Muscle of arm (tissue), 12 donors: ENCODE results near the gene BCAS3. TPM values are rescaled to one million over a fixed set of nuclear protein-coding genes. Genes with fewer than 3 reads are reported as not detected.

Experiments used
- DNase-seq: peaks from one replicate; pipeline ENCODE4 v3.0.0-alpha.2; 2013
- polyA plus RNA-seq, 12 donors: library from polyadenylated mRNA; unstranded; fragments of 120-200 nt; gene quantifications; one replicate each; pipeline ENCODE4 v1.2.1, GENCODE V29; 2013; ENCODE audit not compliant: insufficient read length in 12 of 12

The BCAS3 gene
- polyA plus RNA-seq, 12 donors: 8.1 to 23.8 (median 11.4) TPM; not detected in 1

DNA sequence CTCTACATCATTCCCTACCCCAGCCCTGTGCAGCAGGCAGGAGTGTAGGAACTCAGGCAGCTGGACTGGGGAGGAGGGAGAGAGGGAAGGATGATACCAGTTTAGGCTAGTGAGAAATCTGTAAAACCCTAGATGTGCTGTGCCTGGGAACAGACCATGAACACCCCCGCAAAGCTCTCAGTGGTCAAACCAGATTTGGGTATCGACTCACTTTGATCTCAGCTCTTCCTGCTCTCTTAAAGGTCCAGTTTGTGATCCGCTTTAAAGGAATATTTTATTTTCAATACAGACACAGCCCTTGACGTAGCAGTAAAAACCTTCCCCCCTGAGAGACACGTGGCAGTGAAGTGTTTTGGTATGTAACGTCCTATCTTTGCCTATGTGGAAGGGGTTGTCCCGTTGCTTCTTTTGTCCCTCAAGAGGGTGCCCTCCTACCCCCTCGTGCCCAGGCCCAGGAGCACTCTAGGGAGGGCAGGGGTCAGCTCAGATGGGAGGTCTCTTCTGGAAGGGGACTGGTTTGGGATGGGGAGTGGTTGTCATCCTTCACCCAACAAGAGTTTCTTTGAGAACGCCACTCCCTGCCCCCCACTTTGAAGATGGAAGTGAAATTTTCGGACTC lies 702.7 kb downstream of the BCAS3 start:
- DNase-seq: no peak

DNA sequence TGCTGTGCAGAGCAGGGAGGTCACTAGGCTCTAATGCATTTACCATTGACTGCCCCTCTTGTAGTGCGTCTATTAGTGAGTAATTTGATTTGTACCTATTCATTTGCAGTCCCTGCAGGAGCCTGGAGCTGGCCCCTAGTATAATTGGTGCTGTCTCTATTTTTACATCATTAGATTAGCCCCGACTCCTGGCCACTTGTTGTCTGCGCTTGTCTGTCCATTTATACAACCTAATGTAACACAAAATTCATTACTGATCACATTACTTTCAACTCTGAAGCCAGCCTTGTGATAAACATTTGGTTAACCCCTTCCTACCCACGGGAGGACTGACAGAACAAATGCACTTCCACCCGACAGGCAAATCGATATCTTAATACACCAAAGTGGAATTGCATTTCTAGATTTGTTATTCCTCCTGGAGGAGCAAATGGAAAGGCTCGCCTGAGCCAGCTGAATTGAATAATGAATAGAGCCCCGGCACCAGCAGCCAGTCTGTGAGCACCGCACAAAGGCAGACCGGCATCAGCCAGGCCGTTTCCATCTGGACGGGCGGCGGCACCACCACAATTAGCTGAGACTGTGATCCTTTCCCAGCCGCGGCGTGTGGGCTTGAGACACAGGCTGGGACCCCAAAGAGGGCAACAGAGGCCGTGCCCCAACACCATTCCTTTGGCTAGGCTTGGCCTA lies 703.3 kb downstream of the BCAS3 start:
- no peak for DNase-seq

DNA sequence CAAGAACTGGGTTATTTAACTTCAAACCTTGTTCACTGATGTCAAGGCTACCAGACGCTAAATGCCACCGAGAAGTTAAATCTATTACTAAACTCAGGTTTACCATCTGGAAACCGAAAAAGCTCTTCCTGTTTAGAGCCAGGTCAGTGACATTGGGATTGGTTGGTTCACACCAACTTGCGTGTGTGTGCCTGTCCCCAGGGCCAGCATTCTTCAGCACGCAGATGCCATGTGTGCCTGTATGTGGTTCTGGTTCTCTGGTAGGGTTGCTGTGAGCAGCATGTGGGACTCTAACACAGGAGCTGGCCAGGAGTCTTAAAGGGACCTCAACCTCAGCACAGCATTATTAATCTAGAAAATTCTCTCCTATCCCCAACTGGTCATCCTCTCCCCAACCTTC lies 703.9 kb downstream of the BCAS3 start:
- no peak for DNase-seq

DNA sequence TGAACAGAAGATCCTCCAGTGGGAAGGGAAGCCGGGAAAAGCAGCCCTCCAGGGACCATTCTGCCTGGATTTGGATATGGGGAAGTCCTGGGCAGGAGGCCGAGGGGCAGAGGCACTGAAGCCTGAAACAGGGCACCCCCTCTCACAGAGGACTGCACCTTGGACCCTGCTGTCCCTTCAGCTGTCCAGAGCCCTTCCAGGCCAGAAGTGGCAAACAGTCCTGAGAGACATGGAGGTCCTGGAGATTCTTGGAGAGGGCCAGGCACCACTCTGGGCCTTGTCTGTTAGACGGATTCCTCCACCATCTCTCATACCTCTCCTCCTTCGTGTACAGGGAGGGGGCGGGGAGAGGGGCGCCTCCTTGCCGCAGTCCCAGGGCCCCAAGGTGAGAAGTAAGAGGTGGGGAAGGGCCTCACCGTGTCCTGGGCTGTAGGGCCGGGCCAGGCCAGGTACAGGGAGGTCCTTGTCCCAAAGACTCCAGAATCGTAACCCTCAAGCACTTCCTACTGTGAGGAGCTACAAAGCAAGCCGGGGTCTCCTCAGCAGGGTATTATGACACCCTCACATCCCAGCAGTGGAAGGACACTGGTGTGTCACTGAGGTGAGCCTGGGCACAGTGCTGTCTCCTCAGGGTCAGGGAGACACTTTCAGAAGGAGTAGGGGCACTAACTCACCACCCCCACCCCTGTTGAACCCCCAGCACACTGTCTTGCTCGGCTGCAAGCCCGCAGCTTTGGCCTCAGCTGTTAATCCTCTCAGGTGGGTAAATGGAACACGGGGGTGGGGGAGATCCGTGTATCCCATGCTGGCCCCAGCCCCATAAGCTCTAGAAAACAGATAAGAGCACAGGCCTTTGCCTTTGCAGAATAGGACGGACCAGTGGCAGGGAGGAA lies 705.4 kb downstream of the BCAS3 start:
- DNase-seq: no peak

DNA sequence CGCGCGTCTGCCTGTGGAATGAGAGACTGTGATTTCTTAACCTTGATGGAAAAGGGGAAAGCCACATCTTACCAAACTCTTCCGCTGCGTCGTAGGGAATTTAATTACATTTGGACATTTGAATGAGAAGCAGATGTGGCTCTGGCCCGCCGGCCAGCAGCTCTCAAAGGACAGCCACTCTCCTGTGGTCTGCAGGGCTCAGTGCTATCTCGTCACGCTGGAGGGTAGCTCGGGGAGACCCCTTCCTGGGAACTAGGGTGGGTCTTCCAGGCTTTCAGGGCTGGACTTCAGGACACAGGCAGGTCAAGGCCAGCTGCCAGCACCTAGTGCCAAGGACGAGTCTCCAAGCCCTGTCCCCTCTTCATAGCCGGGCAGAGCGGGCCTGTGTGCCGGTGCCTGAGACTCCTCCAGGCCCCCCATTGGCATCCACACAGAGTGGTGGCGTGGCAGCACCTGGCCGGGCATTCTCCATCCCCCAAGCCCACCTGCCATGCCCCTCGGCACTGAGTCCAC lies 706.1 kb downstream of the BCAS3 start:
- DNase-seq: no peak

- DNase-seq: no peak
These were observed 706.7 kb downstream of the BCAS3 start for GRCh38 chr17:61384354-61384691.

GRCh38 chr17:61384692-61385576 lies 707.3 kb downstream of the BCAS3 start:
- DNase-seq: no peak

GRCh38 chr17:61385577-61386236 lies 708.1 kb downstream of the BCAS3 start:
- no peak for DNase-seq

GRCh38 chr17:61386251-61386650 lies 708.6 kb downstream of the BCAS3 start:
- DNase-seq: no peak

- DNase-seq: no peak
These were observed 709.4 kb downstream of the BCAS3 start for GRCh38 chr17:61387011-61387410.

DNA sequence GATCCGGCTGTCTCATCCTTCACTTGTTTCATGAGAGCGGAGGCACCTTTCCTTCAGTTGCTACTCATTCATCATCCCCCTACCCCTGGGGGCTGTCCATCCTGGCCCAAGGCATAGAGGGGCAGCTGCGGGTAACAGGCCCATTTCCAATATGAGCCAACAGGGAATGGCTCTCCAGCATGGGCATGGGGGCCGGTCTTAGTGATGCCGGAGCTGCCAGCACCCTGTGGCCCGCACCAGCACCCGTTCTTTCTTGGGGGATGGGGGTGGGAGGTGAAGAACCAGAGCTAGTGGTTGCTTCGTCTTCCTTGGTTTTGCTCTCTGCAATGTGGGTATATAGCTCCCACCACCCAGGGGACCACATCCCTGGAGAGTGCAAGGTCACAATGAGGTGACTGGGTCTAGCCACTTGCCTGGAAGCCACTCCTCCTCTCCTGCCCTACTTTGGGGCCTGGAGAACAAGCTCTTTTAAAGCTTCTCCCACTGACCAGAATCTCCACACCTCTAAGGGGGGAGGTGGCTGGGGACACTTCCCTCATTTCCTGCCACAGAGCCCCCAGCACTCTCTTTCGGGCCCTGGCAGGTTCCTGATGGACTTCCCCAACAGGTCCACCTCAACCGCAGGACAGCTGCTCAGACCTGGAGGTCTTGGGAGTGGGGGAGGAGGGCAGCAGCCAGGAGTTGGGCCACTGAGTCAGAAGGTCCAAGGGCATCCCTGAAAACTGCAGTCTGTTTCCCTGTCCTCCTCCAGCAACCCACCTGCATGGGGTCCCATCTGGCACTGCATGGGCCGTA lies 710.1 kb downstream of the BCAS3 start:
- DNase-seq: no peak

- DNase-seq: no peak
These were observed 711.1 kb downstream of the BCAS3 start for GRCh38 chr17:61388561-61389356.

DNA sequence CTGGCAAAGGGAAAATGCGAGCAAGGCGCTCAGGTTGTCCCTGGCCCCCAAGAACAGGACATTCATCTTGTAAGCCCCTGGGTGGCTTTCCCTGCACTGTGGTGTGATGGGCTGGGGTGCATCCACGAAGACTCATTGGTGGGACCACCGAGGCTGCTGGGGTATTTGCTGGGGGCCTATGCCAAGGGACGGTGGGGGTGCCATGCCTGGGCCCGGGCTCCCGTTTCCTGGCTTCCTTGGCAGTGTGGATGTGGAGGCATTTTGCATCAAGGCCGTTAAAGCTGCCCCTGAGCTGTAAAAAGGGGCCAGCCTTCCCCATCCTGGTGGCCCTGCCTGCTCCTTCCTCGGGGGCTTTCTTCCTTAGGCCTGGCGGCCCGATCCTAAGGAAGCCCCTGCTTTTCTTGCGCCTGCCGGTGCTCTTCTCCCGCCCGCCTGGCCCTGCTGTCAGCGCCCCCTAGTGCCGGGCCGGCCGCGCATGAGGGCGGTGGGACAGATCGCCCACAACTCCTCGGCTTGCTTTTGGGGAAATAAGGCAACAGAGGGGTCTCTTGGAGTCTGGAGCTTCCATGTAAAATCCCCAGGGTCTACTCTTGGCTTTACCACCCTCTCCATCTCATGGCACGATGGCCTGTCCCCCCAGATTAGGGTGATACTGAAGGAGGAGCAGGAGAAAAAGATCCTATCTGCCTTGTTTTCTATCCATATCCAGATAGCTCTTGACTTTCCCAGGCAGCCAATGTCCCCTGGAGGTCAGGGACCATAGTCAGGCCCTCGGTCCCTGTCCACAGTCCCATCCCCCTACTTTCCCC lies 712.2 kb downstream of the BCAS3 start:
- DNase-seq: no peak

DNA sequence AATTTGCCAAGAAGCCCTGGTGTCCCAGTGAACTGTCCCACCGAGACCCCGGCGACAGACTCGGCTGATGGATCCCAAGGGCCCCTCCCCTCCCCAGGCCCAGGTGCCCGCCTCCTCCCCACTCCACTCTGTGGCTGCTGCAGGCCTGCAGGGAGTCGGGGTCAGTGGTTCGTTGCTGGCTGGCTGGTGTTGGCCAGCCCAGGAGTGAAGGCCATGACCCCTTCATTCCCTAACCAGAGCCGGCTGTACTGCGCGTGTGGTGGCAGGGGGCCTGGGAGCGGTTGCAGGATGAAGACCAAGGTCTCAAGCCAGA lies 712.8 kb downstream of the BCAS3 start:
- DNase-seq: no peak

DNA sequence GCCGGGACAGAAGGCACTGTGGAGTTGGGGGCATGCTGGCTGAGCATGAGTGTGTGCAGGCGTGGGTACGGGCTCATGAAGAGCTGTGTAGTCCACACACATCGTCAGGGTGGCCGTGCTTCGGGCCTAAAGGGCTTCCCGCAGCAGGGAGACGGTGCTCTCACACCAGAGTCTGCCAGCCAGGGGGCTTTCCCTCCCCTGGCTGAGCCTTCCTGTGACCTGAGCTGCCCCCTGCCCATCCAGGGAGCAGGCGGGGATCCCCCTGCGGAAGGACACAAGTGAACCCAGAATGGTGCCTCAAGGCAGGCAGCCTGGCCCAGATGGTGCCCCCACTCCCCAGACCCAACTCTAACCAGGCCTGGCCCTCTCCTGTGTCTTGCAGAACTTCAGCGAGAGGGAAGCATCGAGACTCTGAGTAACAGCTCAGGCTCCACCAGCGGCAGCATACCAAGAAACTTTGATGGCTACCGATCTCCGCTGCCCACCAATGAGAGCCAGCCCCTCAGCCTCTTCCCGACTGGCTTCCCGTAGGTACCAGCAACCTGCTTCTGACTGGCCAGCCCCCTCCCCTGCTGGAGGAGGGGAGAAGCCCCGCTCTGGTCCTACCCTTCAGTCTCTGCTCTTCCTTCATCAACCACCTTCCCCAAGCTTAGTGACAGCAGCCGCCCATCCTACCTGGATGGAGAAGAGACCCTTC lies 714.1 kb downstream of the BCAS3 start:
- DNase-seq: no peak

- no peak for DNase-seq
These were observed 715.0 kb downstream of the BCAS3 start for GRCh38 chr17:61392679-61393078.

DNA sequence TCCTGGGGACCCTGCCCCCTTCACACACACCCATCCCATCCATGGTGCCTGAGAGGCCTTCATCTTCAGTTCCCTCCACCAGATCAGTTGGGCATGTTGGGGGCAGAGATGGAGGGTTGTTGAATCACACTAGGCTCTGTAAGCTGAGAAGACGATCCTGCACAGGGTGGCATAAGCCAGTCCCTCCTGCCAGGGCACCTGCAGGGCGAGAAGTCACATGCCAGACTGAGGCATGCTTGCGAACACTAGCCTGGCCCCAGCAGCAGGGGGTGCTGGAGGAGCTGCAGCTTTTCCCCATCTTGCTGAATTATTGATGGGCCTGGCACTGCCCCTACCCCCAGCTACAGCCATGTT lies 715.9 kb downstream of the BCAS3 start:
- no peak for DNase-seq
